Left ventricle myocardium inferior (tissue), 1 donor: ENCODE data around the gene COBL. TPM values are rescaled to one million over a fixed set of nuclear protein-coding genes. Genes with fewer than 3 reads are reported as not detected.

Experiments used
- DNase-seq: peaks from one replicate; pipeline ENCODE4 v3.0.0-alpha.2; 2020
- H3K27ac ChIP-seq: fragments of 200-600 bp; replicated peaks from 2 replicates; pipeline ENCODE4 v1.8.0; 2021
- H3K27me3 ChIP-seq: fragments of 200-600 bp; 2 replicates; pipeline ENCODE4 v1.8.0; 2021; ENCODE audit warnings: low read depth
- H3K36me3 ChIP-seq: fragments of 200-600 bp; 2 replicates; pipeline ENCODE4 v1.8.0; 2021
- H3K4me1 ChIP-seq: fragments of 200-600 bp; 2 replicates; pipeline ENCODE4 v1.8.0; 2021
- H3K4me3 ChIP-seq: fragments of 200-600 bp; 2 replicates; pipeline ENCODE4 v1.8.0; 2021; ENCODE audit warnings: mild to moderate bottlenecking, moderate library complexity
- H3K9me3 ChIP-seq: fragments of 200-600 bp; replicated peaks from 2 replicates; pipeline ENCODE4 v1.8.0; 2021
- CTCF ChIP-seq: fragments of 200-600 bp; IDR thresholded peaks from 2 replicates; pipeline ENCODE4 v1.8.0; 2021; ENCODE audit warnings: antibody characterized with exemption, mild to moderate bottlenecking, borderline replicate concordance
- intact Hi-C: fragments of 100-400 bp; cut with micrococcal nuclease; formaldehyde crosslinking; loops from one replicate; pipeline ENCODE4 v1.11.0; 2022
- total RNA-seq: library from RNA; stranded (reverse); fragmentation: NEBNext Ultra II Directional; extraction: Animal tissue kit (Norgen Biotek cat#: 25700); gene quantifications from one replicate; pipeline ENCODE4 v1.2.1, GENCODE V29; 2021
- donor health status: DM: no; HTN: yes; CAD: no; lungs with severe emphysema.

COBL gene
- total RNA-seq, 1 donor from 2014 or later = 77.1 TPM

- TF ChIP-seq CTCF = no peak
- Histone ChIP-seq H3K27me3 (no peaks in the 10 kb centered on the region), H3K9me3 (no peaks in the 10 kb centered on the region), H3K27ac (peak overlapping the region; percentile 82), H3K4me3 (no peak overlapping the region), H3K36me3 (no peaks in the 10 kb centered on the region), H3K4me1 (peaks cover 54% of the 10 kb centered on the region)
- DNase-seq = no peak
- intact Hi-C loops = no loop called here
Measured at GRCh38 chr7:51276091-51276605, 40.5 kb downstream of the COBL start.

- Histone ChIP-seq H3K27me3 (no peaks in the 10 kb centered on the region), H3K4me3 (no peak overlapping the region), H3K36me3 (no peaks in the 10 kb centered on the region), H3K4me1 (peaks cover 48% of the 10 kb centered on the region), H3K27ac (peak overlapping the region; percentile 82), H3K9me3 (no peaks in the 10 kb centered on the region)
- intact Hi-C loops = no loop called here
- no peak for DNase-seq
- TF ChIP-seq CTCF = no peak
Measured at GRCh38 chr7:51275532-51275931, 41.1 kb downstream of the COBL start.

- no peak for TF ChIP-seq CTCF
- H3K27me3 ChIP-seq = no peaks in the 10 kb centered on the region
- H3K4me1 ChIP-seq = peaks cover 42% of the 10 kb centered on the region
- no peak overlapping the region for H3K4me3 ChIP-seq
- no peaks in the 10 kb centered on the region for H3K36me3 ChIP-seq
- no peak for DNase-seq
- intact Hi-C loops = no loop called here
- peak overlapping the region; percentile 82 for H3K27ac ChIP-seq
- H3K9me3 ChIP-seq = no peaks in the 10 kb centered on the region
Measured at GRCh38 chr7:51274955-51275354, 41.7 kb downstream of the COBL start.

GRCh38 chr7:51274001-51274400 lies 42.6 kb downstream of the COBL start:
- TF ChIP-seq CTCF = no peak
- Histone ChIP-seq H3K9me3 (no peaks in the 10 kb centered on the region), H3K4me3 (no peak overlapping the region), H3K27ac (peak overlapping the region; percentile 7), H3K4me1 (peaks cover 32% of the 10 kb centered on the region), H3K36me3 (no peaks in the 10 kb centered on the region), H3K27me3 (no peaks in the 10 kb centered on the region)
- DNase-seq = no peak
- intact Hi-C loops = no loop called here

- Histone ChIP-seq H3K4me3 (no peak overlapping the region), H3K36me3 (no peaks in the 10 kb centered on the region), H3K27ac (peak overlapping the region; percentile 7), H3K4me1 (peaks cover 27% of the 10 kb centered on the region), H3K9me3 (no peaks in the 10 kb centered on the region), H3K27me3 (no peaks in the 10 kb centered on the region)
- DNase-seq = no peak
- intact Hi-C loops = no loop called here
- no peak for TF ChIP-seq CTCF
Measured at GRCh38 chr7:51273360-51273759, 43.2 kb downstream of the COBL start.
